Measurements from ENCODE around the gene RPS6KA5.

GRCh38 chr14:90837355-90837754 is 223.1 kb downstream of the RPS6KA5 start:
- TF ChIP-seq CTCF (IDR thresholded peaks at IDR 0.05) (no peak), POLR2A (IDR thresholded peaks at IDR 0.05) (no peak)
